Fibroblast of villous mesenchyme (primary cell): ENCODE results near the gene CCDC88B. TPM values are rescaled to one million over a fixed set of nuclear protein-coding genes. Genes with fewer than 3 reads are reported as not detected.

Source experiments
- DNase-seq: peaks from one replicate; pipeline ENCODE4 v3.0.0-alpha.2; 2010; ENCODE audit warnings: low read depth
- H3K4me3 ChIP-seq: 2 replicates; pipeline ENCODE4 v1.5.1; 2011; ENCODE audit warnings: low read depth, mild to moderate bottlenecking, low read length
- total RNA-seq: library from RNA; depleted of rRNA; stranded (reverse); fragments of >200 nt; gene quantifications from 2 replicates; pipeline ENCODE4 v1.2.3, GENCODE V29; 2012
- TF ChIP-seq, protein P1 (sequence below): IDR thresholded peaks from 2 replicates; pipeline ENCODE4 v1.5.1; 2012; ENCODE audit warnings: low read depth, mild to moderate bottlenecking, low read length; ENCODE audit not compliant: insufficient read depth

Gene CCDC88B
- total RNA-seq, 1 donor: 1.7 TPM

DNA sequence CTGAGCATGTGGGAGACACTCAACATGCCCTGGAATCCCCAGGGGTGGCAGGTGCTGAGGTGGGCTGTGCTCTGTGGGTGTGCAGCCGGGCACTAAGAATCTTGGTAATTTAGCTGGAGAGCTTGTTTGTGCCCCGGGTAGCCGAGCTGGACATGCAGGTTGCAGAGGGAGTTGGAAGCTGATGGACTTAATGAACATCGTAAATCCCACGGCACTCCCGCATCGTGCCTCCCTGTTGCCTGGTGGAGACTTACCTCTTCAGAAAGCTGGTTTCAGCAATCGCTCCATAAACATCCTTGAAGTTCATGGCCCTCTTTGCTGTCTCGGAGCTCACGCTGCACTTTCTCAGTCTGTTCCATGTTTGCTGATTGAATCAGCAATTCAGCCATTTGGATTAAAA lies 48.9 kb downstream of the CCDC88B start:
- no peak for DNase-seq
- TF ChIP-seq, protein P1, sequence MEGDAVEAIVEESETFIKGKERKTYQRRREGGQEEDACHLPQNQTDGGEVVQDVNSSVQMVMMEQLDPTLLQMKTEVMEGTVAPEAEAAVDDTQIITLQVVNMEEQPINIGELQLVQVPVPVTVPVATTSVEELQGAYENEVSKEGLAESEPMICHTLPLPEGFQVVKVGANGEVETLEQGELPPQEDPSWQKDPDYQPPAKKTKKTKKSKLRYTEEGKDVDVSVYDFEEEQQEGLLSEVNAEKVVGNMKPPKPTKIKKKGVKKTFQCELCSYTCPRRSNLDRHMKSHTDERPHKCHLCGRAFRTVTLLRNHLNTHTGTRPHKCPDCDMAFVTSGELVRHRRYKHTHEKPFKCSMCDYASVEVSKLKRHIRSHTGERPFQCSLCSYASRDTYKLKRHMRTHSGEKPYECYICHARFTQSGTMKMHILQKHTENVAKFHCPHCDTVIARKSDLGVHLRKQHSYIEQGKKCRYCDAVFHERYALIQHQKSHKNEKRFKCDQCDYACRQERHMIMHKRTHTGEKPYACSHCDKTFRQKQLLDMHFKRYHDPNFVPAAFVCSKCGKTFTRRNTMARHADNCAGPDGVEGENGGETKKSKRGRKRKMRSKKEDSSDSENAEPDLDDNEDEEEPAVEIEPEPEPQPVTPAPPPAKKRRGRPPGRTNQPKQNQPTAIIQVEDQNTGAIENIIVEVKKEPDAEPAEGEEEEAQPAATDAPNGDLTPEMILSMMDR: no peak
- no peak overlapping the region for H3K4me3 ChIP-seq

DNA sequence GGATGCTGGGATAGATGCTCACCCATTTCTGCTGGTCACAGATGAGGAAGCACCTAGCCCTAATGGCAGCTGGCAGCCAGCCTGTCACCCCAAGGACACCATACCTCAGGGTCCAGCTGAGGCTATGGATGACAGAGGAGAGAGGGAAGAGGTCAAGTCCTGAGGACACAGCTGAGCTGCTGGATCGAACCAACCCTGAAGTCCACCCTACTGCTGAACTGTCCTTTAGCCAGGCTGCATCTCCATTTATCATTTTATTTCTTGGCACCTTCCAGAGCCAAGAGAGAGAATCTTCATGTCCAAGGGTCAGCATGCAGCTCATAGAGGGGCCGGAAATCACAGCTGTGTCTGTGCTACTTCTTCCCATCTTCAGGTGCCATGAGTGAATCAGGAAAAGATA lies 49.8 kb downstream of the CCDC88B start:
- H3K4me3 ChIP-seq: no peak overlapping the region
- no peak for DNase-seq
- TF ChIP-seq, protein P1: no peak

DNA sequence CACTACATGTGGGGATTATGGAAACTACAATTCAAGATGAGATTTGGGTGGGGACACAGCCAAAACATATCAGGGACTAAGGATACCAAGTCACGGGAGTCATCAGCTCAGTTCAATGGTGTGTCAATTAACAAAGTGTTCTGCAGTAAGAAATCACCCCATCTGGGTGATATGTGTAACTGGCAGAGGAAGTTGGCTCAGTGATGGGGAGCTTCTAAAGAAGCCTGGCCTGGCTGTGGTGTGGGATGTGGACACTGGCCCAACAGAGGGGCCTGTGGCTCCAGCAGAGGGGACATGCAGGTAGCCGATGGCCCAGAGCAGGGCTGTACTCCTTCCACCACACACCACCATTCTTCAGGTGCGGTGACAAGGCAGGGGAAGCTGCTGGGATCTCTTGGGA lies 50.6 kb downstream of the CCDC88B start:
- H3K4me3 ChIP-seq: no peak overlapping the region
- DNase-seq: no peak

DNA sequence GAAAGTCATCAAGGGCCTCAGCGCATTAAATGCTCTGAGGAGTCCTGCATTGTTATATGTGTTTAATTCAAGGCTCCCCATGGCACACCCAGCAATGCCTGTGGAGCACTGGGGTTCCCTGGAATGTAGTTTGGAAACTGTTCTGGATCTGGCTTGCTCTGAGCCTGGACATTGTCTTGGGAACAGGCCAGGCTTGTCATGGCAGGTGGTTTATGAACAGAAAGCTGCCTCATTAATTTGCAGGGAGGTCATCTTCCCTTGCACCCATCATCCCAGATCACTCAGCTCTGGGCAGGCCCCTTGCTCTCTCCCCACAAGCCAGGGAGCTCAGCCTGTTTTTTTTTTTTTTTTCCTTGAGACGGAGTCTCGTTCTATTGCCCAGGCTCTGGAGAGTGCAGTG lies 51.8 kb downstream of the CCDC88B start:
- H3K4me3 ChIP-seq: no peak overlapping the region
- TF ChIP-seq, protein P1: no peak
- DNase-seq: no peak

More for the DNA sequence above, 50.6 kb downstream of the CCDC88B start:
- TF ChIP-seq, protein P1: no peak

DNA sequence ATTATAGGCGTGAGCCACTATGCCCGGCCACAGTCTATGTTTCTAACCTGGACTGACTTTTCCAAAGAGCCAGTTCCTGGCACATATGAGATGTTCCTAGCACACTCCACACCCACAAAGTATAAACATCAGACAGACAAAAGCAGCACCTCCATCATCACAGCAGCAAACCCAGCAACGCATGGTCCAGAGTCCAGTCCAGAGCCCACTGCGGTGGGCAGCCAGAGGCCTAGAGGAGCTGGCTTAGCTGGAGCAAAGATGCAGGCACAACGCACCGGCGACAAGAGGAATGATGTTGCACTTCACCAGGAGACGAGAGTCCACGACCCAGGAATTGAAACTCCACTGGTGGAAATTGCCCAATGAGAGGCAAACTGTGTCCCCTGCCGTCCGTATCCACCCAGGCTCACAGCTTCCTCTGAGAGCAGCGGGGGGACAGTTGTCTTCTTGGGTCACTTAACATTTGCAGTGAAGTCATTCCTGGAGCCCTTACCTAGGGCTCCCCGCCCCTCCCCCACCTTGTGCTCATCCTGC lies 55.6 kb downstream of the CCDC88B start:
- H3K4me3 ChIP-seq: no peak overlapping the region
- no peak for DNase-seq
- TF ChIP-seq, protein P1: no peak

DNA sequence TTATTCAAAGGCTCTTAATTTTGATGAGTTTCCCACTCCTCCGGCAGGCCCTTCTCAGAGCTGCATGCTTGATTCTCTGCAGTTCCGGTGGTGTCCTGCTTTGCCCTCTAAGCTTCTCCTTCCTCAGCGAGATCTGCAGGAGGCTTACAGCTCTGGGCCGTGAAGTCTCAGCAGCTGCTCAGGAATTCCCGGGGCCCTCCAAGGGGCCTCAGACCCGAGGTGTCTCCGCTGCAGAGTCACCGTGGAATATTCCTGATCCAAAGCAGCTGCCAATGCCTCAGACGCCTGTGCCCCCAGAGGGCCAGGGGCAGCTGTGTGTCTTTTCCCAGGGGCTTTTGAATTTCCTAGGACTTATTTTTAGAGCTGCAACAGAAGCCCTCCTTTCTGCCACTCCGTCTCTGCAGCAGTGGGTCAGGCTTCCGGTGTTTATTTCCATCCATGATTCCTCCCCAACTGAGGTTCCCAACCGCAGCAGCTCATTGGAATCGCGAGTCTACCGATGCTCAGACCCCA lies 56.1 kb downstream of the CCDC88B start:
- TF ChIP-seq, protein P1: no peak
- peak; percentile 54 for DNase-seq

DNA sequence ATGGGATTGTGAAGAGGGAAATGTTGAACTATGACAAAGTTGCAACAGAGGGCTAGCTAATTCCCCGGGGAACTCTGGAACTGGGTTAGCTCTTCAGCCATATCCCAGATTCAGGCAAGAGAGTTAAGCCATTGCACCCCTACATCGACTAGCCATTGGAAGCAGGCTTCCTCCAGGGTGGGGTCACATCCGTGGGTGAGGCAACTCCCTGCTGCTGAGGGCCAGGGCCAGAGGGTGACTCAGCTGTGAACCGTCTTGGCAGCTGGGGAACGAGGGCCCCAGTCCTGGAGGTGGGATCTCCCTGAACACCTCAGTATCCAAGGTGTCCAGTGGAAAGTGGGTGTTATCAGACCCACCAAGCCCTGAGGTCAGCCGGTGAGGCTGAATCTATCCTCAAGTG lies 60.1 kb downstream of the CCDC88B start:
- TF ChIP-seq, protein P1: no peak
- DNase-seq: no peak
- H3K4me3 ChIP-seq: no peak overlapping the region

More for the DNA sequence above, 56.1 kb downstream of the CCDC88B start:
- H3K4me3 ChIP-seq: no peak overlapping the region
